Ovary (tissue), 3 donors: Measurements from ENCODE around the gene NRXN3.

Experiments used
- POLR2A ChIP-seq: fragments of 450-650 bp; IDR thresholded peaks from one replicate; pipeline ENCODE4 v1.6.1; 2017; ENCODE audit warnings: antibody characterized with exemption, mild to moderate bottlenecking, moderate library complexity
- TF ChIP-seq, protein P1 (sequence below), 3 donors: fragments of 450-650 bp in 2 of 3; fragments of 200-600 bp in 1 of 3; IDR thresholded peaks; one replicate each; pipeline versions ENCODE4 v1.5.1 to v1.8.0; 2016 to 2022; ENCODE audit warnings: antibody characterized with exemption in 3 of 3, mild to moderate bottlenecking in 1 of 3
- donor health status: DM: no; HTN: no; CAD: no.

DNA sequence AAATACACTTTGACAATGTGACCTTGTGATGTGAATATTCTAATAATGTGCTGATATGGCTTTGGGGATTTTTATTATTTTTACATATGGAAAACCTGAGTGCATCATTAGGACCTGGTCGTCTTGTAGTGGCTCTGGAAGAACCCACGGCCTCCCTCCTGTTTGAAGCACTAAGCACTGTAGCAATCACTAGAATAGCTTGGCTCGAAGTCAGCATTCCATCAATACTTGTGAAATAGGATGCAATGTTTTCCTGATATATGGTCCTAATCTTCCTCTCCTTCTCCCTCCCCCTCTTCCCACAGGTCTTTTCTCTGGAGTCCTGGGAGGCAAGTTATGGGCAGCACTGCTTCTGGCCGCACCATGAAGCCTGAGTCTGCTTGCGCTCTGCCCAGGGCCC lies 71.9 kb downstream of the NRXN3 start:
- no peak for TF ChIP-seq POLR2A
- TF ChIP-seq, protein P1, sequence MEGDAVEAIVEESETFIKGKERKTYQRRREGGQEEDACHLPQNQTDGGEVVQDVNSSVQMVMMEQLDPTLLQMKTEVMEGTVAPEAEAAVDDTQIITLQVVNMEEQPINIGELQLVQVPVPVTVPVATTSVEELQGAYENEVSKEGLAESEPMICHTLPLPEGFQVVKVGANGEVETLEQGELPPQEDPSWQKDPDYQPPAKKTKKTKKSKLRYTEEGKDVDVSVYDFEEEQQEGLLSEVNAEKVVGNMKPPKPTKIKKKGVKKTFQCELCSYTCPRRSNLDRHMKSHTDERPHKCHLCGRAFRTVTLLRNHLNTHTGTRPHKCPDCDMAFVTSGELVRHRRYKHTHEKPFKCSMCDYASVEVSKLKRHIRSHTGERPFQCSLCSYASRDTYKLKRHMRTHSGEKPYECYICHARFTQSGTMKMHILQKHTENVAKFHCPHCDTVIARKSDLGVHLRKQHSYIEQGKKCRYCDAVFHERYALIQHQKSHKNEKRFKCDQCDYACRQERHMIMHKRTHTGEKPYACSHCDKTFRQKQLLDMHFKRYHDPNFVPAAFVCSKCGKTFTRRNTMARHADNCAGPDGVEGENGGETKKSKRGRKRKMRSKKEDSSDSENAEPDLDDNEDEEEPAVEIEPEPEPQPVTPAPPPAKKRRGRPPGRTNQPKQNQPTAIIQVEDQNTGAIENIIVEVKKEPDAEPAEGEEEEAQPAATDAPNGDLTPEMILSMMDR (IDR thresholded peaks at IDR 0.05), result no peak
